AG04450 (cell line): ENCODE results near the gene SLC41A3. TPM values are rescaled to one million over a fixed set of nuclear protein-coding genes. Genes with fewer than 3 reads are reported as not detected.

Source experiments
- CTCF ChIA-PET: fragments of 300-600, 350-600 bp; formaldehyde crosslinking; extraction: SDS; loops from one replicate; lab custom pipeline; 2022; ENCODE audit warnings: antibody characterized with exemption, inconsistent platforms; lab: Charles Lee
- POLR2A ChIA-PET: fragments of 350-600 bp; formaldehyde crosslinking; extraction: SDS; loops from one replicate; lab custom pipeline; 2021; ENCODE audit warnings: antibody characterized with exemption, inconsistent platforms; lab: Yijun Ruan, JAX
- DNase-seq: peaks from one replicate; pipeline ENCODE4 v3.0.0-alpha.2; 2011; ENCODE audit warnings: low read depth, low spot score
- H3K27ac ChIP-seq: one replicate; pipeline ENCODE4 v1.5.1; 2012; ENCODE audit warnings: low read depth, low read length, control low read depth
- H3K27me3 ChIP-seq: one replicate; pipeline ENCODE4 v1.6.0; 2012; ENCODE audit warnings: low read length; ENCODE audit not compliant: control insufficient read depth, insufficient read depth
- H3K4me3 ChIP-seq: 2 replicates; pipeline ENCODE4 v1.5.1; 2011; ENCODE audit warnings: mild to moderate bottlenecking, low read depth, low read length, control low read depth
- H3K9me3 ChIP-seq: 2 replicates; pipeline ENCODE4 v1.5.1; 2012; ENCODE audit warnings: low read length; ENCODE audit not compliant: control insufficient read depth, insufficient read depth
- CTCF ChIP-seq: IDR thresholded peaks from 2 replicates; pipeline ENCODE4 v1.5.1; 2011; ENCODE audit warnings: low read depth, low read length, control low read depth, inconsistent platforms
- polyA plus RNA-seq: library from polyadenylated mRNA; depleted of rRNA; stranded (reverse); fragments of >200 nt; gene quantifications from 2 replicates; pipeline ENCODE4 v1.2.3, GENCODE V29; 2011

Gene SLC41A3
- polyA plus RNA-seq, 1 experiment: 36.9 TPM

DNA sequence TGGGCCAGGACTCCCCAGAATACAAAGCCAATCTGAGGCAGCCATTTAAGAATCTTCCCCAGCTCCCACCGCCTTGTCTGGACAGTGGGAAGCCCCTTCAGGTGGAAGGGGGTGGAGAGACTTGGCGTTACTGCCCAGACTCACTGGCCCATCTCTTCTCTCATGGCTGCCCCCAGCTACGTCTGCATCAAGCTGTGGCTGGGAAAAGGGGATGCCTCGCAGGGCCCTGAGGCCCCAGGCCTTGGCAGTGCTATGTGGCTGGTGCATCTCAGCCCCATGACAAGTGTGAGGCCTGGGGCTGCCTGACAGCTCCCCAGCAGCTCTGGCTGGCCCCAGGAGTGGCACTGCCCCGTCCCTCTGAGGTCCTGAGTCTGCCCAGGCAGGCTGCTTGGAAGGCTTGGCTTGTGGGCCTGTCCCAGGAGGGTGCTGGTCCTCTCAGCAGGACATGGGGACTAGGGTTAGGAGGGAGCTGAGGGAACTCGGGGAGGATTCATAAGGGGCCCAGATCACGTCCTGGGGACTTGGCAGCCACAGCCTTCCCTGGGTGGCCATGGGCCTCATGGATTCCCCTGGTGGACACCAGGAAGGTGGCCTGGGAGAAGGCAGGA, 20.2 kb upstream of the SLC41A3 start:
- Histone ChIP-seq H3K9me3 (no peaks in the 10 kb centered on the region), H3K27ac (no peak overlapping the region), H3K4me3 (no peak overlapping the region), H3K27me3 (peaks cover 11% of the 10 kb centered on the region)
- CTCF ChIA-PET: interaction anchor here (1.5 kb wide), 1 partner anchor 284 kb away, joined by 3 read pairs; no protein-coding TSS in a partner anchor
- POLR2A ChIA-PET: no interaction called here
- TF ChIP-seq CTCF: no peak
- no peak for DNase-seq

DNA sequence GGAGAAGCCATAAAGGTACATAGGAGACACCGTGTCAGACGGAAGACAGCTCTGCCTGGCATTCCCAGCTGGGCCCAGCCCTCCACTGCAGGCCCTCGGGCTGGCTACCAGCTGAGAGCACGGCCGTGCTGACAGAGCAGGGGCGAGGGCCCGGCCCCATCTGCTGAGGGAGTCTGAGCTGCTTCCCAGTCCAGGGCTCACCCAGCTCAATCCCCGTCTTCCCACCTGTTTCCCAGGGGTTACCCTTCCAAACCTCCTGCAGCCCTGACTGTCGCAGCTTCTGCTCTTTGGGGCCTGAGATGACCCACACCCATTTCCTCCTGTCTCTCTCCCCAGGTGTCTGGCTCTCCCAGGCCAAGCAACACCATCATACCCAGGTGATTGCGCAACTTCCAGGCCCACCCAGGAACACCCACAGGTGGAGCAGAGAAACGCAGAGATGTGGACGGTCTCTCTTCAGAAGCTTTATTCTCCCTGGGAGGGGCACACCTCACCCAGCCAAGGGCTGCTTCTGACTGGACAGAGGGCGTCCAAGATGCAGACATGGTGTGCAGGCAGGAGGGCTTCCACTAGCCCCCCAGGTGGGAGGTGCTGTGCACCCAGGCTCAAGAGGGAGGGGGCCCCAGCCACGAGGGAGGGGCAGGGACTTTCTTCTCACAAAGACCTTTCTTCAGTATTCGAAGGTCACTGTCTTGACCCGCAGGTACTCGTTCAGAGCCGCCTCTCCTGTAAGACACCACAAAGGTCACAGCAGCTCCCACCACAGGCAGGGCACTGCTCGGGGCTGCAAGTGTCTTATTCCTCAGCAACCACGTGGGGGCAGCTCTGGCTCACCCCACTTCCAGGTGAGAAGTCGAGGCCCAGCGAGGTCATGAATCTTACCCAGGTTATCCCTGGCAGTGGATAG, 19.4 kb upstream of the SLC41A3 start:
- CTCF ChIA-PET: interaction anchor here (1.0 to 1.5 kb wide), 2 partner anchors 30 to 285 kb away, joined by 3 to 6 read pairs; no protein-coding TSS in a partner anchor
- peaks cover 10% of the 10 kb centered on the region for H3K27me3 ChIP-seq
- no peak for DNase-seq
- POLR2A ChIA-PET: no interaction called here
- no peak overlapping the region for H3K27ac ChIP-seq
- H3K4me3 ChIP-seq: no peak overlapping the region
- H3K9me3 ChIP-seq: no peaks in the 10 kb centered on the region
- 0 out of 2 replicates have a peak, but pooled peaks have one; percentile 2 for TF ChIP-seq CTCF

GRCh38 chr3:126102530-126102951, 18.6 kb upstream of the SLC41A3 start:
- no peak for TF ChIP-seq CTCF
- DNase-seq: no peak
- POLR2A ChIA-PET: no interaction called here
- Histone ChIP-seq H3K27ac (no peak overlapping the region), H3K4me3 (no peak overlapping the region), H3K27me3 (peaks cover 9% of the 10 kb centered on the region), H3K9me3 (no peaks in the 10 kb centered on the region)
- CTCF ChIA-PET: interaction anchor here (1.0 to 1.5 kb wide), 3 partner anchors 30 to 286 kb away, joined by 3 to 6 read pairs (median 6); no protein-coding TSS in a partner anchor

DNA sequence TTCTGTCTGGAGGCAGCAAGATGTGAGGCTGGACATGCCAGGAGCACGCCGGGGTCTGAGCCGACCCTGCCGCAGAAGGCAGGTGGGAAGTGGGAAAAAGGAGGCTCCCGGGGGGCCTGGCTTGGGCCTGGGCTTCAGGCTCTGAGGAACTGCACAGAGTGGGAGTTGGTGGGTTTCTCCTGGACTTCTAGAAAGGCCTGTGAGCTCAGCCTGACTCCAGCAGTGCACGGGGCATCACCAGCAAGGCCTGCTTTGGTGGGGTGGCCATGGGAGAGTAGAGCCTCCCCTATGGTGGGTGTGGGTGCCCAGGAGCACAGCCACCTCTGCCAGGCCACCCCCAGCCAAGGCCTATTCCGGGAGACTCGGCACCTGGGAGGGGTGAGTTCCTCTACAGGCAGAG, 18.1 kb upstream of the SLC41A3 start:
- H3K4me3 ChIP-seq: no peak overlapping the region
- DNase-seq: no peak

More for the DNA sequence above, 18.1 kb upstream of the SLC41A3 start:
- TF ChIP-seq CTCF: no peak
- CTCF ChIA-PET: interaction anchor here (1.4 kb wide), 1 partner anchor 30 kb away, joined by 6 read pairs; no protein-coding TSS in a partner anchor
- Histone ChIP-seq H3K9me3 (no peaks in the 10 kb centered on the region; the same call in 1 of the 2 replicates), H3K27ac (no peak overlapping the region), H3K27me3 (peaks cover 9% of the 10 kb centered on the region)
- POLR2A ChIA-PET: no interaction called here
